ENCODE data around the gene CACNA1C. TPM values are rescaled to one million over a fixed set of nuclear protein-coding genes. Genes with fewer than 3 reads are reported as not detected.

Gene CACNA1C
- polyA plus RNA-seq, 1 of the 3 experiments (the other 2 are of a cell fraction): 1.5 TPM

DNA sequence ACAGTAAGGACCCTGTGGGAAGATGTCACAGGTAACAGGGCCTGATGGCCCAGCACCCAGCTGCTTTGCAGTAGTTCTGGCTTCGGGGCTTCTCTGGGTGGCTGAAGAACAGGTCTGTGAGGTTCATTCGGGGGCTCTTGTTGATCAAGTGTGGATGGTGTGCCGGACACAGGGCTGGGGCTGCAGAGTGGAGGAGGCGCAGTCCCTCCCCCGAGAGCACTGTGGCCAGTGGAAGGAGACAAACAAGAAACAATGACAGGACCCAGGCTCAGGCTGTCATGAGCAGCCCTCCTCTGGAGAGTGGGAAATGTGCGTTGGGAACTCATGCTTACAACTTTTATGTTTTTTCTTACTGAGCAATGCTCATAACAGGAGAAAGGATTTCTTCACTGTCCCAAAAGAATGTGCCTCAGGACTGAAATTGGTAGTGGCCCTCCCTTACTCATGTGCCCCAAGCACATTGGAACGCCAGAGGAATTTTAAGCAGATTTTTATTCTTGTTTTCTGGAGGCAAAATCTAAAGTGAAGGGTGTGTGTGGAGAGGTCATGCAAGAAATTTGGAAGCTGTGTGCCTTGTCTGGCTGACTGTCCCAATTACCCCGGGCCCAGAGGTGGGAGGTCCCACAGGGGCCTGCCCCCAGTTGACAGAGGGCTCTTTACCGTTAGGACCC lies 233.8 kb downstream of the CACNA1C start (continued):
- TF ChIP-seq, protein P1, sequence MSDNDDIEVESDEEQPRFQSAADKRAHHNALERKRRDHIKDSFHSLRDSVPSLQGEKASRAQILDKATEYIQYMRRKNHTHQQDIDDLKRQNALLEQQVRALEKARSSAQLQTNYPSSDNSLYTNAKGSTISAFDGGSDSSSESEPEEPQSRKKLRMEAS (IDR thresholded peaks at IDR 0.05; ENCODE audit: low read depth): no peak
- no peak for TF ChIP-seq GATA2 (CRISPR knock-in tag; IDR thresholded peaks at IDR 0.05)
- TF ChIP-seq, protein P2, sequence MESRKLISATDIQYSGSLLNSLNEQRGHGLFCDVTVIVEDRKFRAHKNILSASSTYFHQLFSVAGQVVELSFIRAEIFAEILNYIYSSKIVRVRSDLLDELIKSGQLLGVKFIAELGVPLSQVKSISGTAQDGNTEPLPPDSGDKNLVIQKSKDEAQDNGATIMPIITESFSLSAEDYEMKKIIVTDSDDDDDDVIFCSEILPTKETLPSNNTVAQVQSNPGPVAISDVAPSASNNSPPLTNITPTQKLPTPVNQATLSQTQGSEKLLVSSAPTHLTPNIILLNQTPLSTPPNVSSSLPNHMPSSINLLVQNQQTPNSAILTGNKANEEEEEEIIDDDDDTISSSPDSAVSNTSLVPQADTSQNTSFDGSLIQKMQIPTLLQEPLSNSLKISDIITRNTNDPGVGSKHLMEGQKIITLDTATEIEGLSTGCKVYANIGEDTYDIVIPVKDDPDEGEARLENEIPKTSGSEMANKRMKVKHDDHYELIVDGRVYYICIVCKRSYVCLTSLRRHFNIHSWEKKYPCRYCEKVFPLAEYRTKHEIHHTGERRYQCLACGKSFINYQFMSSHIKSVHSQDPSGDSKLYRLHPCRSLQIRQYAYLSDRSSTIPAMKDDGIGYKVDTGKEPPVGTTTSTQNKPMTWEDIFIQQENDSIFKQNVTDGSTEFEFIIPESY (IDR thresholded peaks at IDR 0.05; ENCODE audit: borderline replicate concordance, low read depth): no peak
- TF ChIP-seq MEF2A (IDR thresholded peaks at IDR 0.05; ENCODE audit: borderline replicate concordance, low read depth): no peak
- TF ChIP-seq MXI1 (IDR thresholded peaks at IDR 0.05; ENCODE audit: low read depth, low read length): no peak
- no peak for TF ChIP-seq EP300 (IDR thresholded peaks at IDR 0.05; ENCODE audit: borderline replicate concordance in 1 of 2, low read depth in 1 of 2, low read length in 1 of 2)
- no peak for TF ChIP-seq TAF1 (IDR thresholded peaks at IDR 0.05; ENCODE audit: borderline replicate concordance, low read depth, low read length)
- TF ChIP-seq RFX5 (IDR thresholded peaks at IDR 0.05; ENCODE audit: low read length): no peak

DNA sequence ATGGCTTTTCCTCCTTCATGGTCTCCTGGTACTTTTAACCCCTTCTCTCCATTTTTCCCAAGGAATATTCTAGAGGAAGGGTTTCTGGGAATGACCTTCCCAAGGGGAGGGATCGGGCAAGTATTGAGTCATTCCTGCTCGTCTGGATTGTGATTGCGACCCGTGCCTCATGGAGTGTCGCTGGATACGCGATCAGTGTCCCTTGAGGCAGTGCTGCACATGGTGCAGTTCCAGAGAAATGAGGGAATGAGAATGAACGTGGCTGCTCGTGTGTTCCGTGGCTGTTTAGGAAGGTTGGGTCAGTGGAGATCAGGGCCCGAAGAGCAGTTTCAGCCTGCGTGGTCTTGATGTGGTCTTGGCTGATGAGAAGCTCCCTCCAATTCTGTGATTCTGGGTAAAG lies 234.4 kb downstream of the CACNA1C start:
- Histone ChIP-seq H3K4me2 (no peak overlapping the region), H3K9me3 (no peaks in the 10 kb centered on the region), H3K79me2 (ENCODE audit: insufficient read depth) (no peaks in the 10 kb centered on the region), H3K27me3 (ENCODE audit: insufficient read depth) (no peaks in the 10 kb centered on the region), H3K36me3 (replicated peaks in 1 of 2; ENCODE audit: control insufficient read depth in 1 of 2, insufficient read depth in 2 of 2, low read length in 1 of 2) (no peaks in the 10 kb centered on the region), H3K9ac (no peak overlapping the region), H3K4me3 (ENCODE audit: low read depth in 2 of 2, low read length in 1 of 2) (no peak overlapping the region), H3K27ac (ENCODE audit: low read depth in 2 of 2, low read length in 1 of 2) (peak overlapping the region in 1 of 2 experiments; percentile 99; a peak in 2 of 4 replicates), H4K20me1 (ENCODE audit: insufficient read depth) (no peaks in the 10 kb centered on the region), H3K4me1 (ENCODE audit: control insufficient read depth in 1 of 2, insufficient read depth in 2 of 2, low read depth in 1 of 2, low read length in 1 of 2) (peaks cover 37 to 87% of the 10 kb centered on the region in 2 experiments), H2AFZ (ENCODE audit: low read depth) (no peak overlapping the region), H3K9me2 (no peaks in the 10 kb centered on the region), H3F3A (replicated peaks; ENCODE audit: insufficient read depth) (peaks cover 12% of the 10 kb centered on the region)
- CTCF ChIA-PET: interaction anchor here (0.8 to 13.7 kb wide), 5 partner anchors 10 to 296 kb away, joined by 3 to 150 read pairs (median 13); partner anchors contain the start of gene CACNA1C
- POLR2A ChIA-PET: no interaction called here
- WGBS (ENCODE audit: low lambda C conversion rate): 79% methylated on average over 12 of the region's 12 CpGs
- TF ChIP-seq MEF2A (IDR thresholded peaks at IDR 0.05; ENCODE audit: borderline replicate concordance, low read depth) (no peak), GABPA (IDR thresholded peaks at IDR 0.05; ENCODE audit: low read depth) (no peak), NFIC (IDR thresholded peaks at IDR 0.05; ENCODE audit: borderline replicate concordance) (no peak), FOSL2 (IDR thresholded peaks at IDR 0.05; ENCODE audit: borderline replicate concordance, low read depth) (no peak), YY1 (IDR thresholded peaks at IDR 0.05; ENCODE audit: low read depth) (no peak), POLR2AphosphoS5 (IDR thresholded peaks at IDR 0.05; ENCODE audit: low read depth, low read length) (no peak), TCF12 (IDR thresholded peaks at IDR 0.05) (no peak), SMC3 (IDR thresholded peaks at IDR 0.05; ENCODE audit: low read depth, low read length) (no peak), RFX5 (IDR thresholded peaks at IDR 0.05; ENCODE audit: low read length) (no peak), FOXJ3 (CRISPR knock-in tag; IDR thresholded peaks at IDR 0.05) (no peak), FOXM1 (IDR thresholded peaks at IDR 0.05; ENCODE audit: low read depth) (no peak), ELF1 (IDR thresholded peaks at IDR 0.05) (no peak), CHD2 (IDR thresholded peaks at IDR 0.05; ENCODE audit: low read length, partially characterized antibody) (no peak), NRF1 (IDR thresholded peaks at IDR 0.05; ENCODE audit: low read depth, low read length) (no peak), EP300 (IDR thresholded peaks at IDR 0.05; ENCODE audit: borderline replicate concordance in 1 of 2, low read depth in 1 of 2, low read length in 1 of 2) (no peak), MXI1 (IDR thresholded peaks at IDR 0.05; ENCODE audit: low read depth, low read length) (no peak)
- TF ChIP-seq, protein P3, sequence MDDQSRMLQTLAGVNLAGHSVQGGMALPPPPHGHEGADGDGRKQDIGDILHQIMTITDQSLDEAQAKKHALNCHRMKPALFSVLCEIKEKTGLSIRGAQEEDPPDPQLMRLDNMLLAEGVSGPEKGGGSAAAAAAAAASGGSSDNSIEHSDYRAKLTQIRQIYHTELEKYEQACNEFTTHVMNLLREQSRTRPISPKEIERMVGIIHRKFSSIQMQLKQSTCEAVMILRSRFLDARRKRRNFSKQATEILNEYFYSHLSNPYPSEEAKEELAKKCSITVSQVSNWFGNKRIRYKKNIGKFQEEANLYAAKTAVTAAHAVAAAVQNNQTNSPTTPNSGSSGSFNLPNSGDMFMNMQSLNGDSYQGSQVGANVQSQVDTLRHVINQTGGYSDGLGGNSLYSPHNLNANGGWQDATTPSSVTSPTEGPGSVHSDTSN (IDR thresholded peaks at IDR 0.05): no peak
- TF ChIP-seq, protein P1 (IDR thresholded peaks at IDR 0.05; ENCODE audit: low read depth): no peak
- TF ChIP-seq, protein P4, sequence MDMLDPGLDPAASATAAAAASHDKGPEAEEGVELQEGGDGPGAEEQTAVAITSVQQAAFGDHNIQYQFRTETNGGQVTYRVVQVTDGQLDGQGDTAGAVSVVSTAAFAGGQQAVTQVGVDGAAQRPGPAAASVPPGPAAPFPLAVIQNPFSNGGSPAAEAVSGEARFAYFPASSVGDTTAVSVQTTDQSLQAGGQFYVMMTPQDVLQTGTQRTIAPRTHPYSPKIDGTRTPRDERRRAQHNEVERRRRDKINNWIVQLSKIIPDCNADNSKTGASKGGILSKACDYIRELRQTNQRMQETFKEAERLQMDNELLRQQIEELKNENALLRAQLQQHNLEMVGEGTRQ (IDR thresholded peaks at IDR 0.05; ENCODE audit: borderline replicate concordance, low read depth, low read length): no peak
- TF ChIP-seq, protein P5, sequence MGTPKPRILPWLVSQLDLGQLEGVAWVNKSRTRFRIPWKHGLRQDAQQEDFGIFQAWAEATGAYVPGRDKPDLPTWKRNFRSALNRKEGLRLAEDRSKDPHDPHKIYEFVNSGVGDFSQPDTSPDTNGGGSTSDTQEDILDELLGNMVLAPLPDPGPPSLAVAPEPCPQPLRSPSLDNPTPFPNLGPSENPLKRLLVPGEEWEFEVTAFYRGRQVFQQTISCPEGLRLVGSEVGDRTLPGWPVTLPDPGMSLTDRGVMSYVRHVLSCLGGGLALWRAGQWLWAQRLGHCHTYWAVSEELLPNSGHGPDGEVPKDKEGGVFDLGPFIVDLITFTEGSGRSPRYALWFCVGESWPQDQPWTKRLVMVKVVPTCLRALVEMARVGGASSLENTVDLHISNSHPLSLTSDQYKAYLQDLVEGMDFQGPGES (IDR thresholded peaks at IDR 0.05; ENCODE audit: low read depth, low read length): no peak
- DNase-seq: no peak
